Activated naive CD4-positive, alpha-beta T cell treated with anti-CD3 and anti-CD28 coated beads, Interleukin-2, amount 50 U/mL, for 24 hours (primary cell): ENCODE data around the gene LIMCH1.

Experiments
- H3K27ac Mint-ChIP-seq: one replicate; pipeline ENCODE4 v1.8.0; 2021; ENCODE audit warnings: mild to moderate bottlenecking, mixed read lengths
- H3K27me3 Mint-ChIP-seq: one replicate; pipeline ENCODE4 v1.8.0; 2021; ENCODE audit warnings: mixed read lengths
- H3K36me3 Mint-ChIP-seq: one replicate; pipeline ENCODE4 v1.8.0; 2021; ENCODE audit warnings: mixed read lengths
- H3K4me1 Mint-ChIP-seq: one replicate; pipeline ENCODE4 v1.8.0; 2021; ENCODE audit warnings: mixed read lengths
- H3K4me3 Mint-ChIP-seq: one replicate; pipeline ENCODE4 v1.8.0; 2021; ENCODE audit warnings: mild to moderate bottlenecking, mixed read lengths
- H3K9me3 Mint-ChIP-seq: one replicate; pipeline ENCODE4 v1.8.0; 2021; ENCODE audit warnings: mixed read lengths

Gene LIMCH1

DNA sequence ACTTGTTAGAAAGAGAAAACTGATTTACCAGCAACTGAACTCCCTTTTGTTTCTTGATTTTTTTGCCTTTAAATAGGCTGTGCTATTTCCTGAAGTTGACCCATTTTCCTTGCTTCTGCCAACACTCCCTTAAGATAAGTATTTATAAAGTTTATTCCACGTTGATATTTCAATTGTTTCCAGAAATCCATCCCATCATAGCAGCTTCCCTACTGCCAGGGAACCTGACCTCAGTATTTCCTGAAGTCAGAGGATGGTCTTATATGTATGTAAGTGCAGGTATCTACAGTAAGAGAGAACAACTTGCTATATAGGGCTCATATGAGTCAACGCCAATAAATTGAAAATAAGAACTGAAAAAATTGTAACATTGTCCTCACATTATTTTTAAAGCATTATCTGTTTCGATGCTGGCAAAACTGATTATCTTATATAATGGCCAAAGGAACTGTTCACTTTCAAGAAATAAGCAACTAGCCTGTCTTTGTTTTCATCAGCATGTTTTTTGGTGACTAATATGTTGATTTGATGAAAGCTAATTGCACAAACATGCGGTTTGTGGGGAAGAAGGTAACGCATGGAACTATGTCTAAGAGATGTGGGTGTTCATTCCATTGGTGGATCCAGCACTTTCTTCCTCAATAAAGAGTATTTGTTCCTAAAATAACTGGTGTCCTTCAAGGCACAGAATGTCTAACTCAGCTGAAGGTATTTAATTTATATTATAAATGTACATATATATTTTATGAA, 4.7 kb downstream of the LIMCH1 start:
- Mint-ChIP-seq H3K36me3 (no peaks in the 10 kb centered on the region), H3K27me3 (peaks cover 3% of the 10 kb centered on the region), H3K4me3 (no peak overlapping the region), H3K4me1 (no peaks in the 10 kb centered on the region), H3K9me3 (peaks cover 8% of the 10 kb centered on the region), H3K27ac (no peak overlapping the region)

DNA sequence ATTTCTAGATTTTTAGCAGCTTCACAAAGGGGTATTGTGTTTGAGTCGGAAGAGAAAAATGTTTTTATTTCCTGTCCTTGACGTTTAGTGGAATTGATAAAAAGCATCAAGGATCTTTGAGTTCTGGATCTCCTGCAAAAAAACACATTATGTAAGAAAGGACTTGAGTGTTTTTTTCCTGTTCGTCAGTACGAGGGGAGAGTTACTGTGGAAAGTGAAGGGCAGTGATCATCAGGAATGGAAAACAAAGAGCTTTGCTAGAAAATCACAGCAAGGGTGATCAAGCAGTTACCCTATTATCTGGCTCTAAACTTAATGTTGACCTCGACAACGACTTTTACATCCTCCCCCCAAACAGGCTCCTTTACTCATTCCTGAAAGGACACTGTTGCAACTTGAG, 7.3 kb downstream of the LIMCH1 start:
- no peak overlapping the region for H3K27ac Mint-ChIP-seq
- no peaks in the 10 kb centered on the region for H3K36me3 Mint-ChIP-seq
- no peak overlapping the region for H3K4me3 Mint-ChIP-seq
- H3K27me3 Mint-ChIP-seq: peaks cover 4% of the 10 kb centered on the region
- peaks cover 8% of the 10 kb centered on the region for H3K9me3 Mint-ChIP-seq
- no peaks in the 10 kb centered on the region for H3K4me1 Mint-ChIP-seq

DNA sequence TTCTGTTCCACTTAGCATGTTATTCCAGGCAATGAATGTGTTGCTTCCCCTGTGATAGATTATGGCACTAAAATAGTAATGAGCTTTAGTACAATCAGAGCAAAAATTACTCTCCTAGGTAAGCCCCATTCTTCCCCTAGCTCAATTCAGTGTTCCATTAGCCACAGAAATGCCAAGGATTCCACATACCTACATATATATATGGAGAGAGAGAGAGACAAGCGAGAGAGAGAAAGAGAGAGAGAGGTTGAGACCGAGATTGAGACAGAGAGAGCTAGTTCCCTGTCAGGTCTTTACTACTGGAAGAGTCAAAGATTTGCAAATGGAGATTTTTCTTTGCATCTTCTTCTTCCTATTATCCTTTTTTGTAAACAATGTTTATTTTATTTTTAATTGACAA, 8.7 kb downstream of the LIMCH1 start:
- H3K4me3 Mint-ChIP-seq: no peak overlapping the region
- no peaks in the 10 kb centered on the region for H3K4me1 Mint-ChIP-seq
- peaks cover 8% of the 10 kb centered on the region for H3K9me3 Mint-ChIP-seq
- H3K27me3 Mint-ChIP-seq: peaks cover 4% of the 10 kb centered on the region
- no peak overlapping the region for H3K27ac Mint-ChIP-seq
- H3K36me3 Mint-ChIP-seq: no peaks in the 10 kb centered on the region

DNA sequence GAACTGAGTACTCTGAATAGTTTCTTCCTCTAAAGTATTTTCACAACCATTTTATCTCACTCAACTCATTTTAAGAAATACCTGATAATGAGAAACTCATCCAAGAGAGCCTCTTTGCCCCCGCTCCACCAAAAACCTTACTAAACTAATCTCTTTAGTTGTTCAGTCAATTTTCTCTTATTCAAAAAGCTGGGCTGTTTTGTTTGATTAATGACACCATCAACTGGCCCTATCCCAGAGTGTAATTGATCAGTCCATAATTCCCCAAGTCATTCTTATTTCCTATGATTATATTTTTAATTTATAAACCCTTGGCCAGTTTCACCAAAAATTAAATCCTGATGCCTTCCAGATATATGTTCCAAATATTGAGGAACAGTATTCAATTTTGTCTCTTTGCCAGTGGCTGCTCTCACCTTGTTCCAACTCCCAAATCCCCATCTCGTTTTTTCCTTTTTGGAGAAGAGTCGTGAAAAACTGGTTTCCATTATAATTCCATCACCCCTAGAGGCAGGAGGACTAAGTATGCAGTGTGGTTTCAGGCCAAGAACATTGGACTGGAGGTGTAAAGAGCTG, 10.4 kb downstream of the LIMCH1 start:
- Mint-ChIP-seq H3K27me3 (peaks cover 4% of the 10 kb centered on the region), H3K36me3 (no peaks in the 10 kb centered on the region), H3K4me3 (no peak overlapping the region), H3K4me1 (no peaks in the 10 kb centered on the region), H3K27ac (no peak overlapping the region), H3K9me3 (peaks cover 8% of the 10 kb centered on the region)

DNA sequence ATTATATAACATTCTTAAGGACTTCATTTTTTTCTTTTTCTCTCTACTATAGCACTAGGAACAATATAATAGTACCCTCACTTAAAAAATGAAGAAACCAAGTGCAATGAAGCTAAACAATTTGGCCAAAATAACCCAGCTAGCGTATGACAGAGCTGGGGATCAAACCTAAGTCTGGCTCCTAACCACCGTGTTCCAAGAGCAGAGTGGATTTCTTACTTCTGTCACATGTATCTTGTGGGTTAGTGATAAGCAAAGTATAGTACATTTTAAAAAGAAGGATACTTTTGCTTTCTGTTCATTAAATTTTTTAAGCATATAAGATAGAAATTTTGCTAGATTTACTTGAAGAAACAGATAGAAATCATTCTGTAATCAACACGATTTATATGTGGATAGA, 11.5 kb downstream of the LIMCH1 start:
- Mint-ChIP-seq H3K4me3 (no peak overlapping the region), H3K27me3 (peaks cover 4% of the 10 kb centered on the region), H3K27ac (no peak overlapping the region), H3K36me3 (no peaks in the 10 kb centered on the region), H3K9me3 (peaks cover 8% of the 10 kb centered on the region), H3K4me1 (no peaks in the 10 kb centered on the region)

DNA sequence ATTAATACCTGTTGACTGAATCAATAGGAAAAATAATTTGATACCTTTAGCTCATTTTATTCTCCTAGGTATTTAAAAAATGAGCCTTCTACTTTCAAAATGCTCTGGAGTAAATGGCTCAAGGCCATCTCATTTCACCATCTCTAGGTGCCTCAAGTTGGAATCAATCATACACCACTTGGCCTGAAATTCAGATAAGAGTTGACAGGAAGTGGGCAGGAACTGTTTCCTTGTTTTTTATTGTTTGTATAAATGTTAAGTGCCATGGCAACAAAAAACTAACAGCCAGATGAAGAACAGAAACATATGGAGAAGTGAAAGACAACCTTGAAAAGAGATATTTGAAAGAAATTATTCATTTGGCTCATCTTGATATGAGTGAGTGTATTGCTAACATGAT, 12.4 kb downstream of the LIMCH1 start:
- Mint-ChIP-seq H3K4me3 (no peak overlapping the region), H3K27me3 (peaks cover 2% of the 10 kb centered on the region), H3K4me1 (no peaks in the 10 kb centered on the region), H3K9me3 (peaks cover 4% of the 10 kb centered on the region), H3K36me3 (no peaks in the 10 kb centered on the region), H3K27ac (no peak overlapping the region)

DNA sequence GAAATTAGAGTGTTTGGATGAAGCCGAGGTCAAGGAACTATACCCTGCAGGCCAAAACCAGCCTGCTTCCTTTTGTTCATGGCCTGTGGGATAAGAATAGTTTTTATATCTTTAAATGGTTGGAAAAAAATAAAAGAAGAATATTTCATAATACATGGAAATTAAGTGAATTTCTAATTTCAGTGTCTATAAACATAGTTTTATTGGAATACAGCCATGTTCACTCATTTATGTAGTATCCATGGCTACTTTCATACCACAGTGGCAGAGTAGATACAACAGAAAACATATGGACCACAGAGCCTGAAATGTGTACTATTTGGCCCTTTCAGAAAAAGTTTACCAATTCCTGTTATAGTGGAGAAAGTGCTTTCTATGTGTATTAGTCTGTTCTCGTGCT, 13.6 kb downstream of the LIMCH1 start:
- H3K4me1 Mint-ChIP-seq: no peaks in the 10 kb centered on the region
- H3K36me3 Mint-ChIP-seq: no peaks in the 10 kb centered on the region
- H3K9me3 Mint-ChIP-seq: peaks cover 2% of the 10 kb centered on the region
- H3K4me3 Mint-ChIP-seq: no peak overlapping the region
- H3K27ac Mint-ChIP-seq: no peak overlapping the region
- H3K27me3 Mint-ChIP-seq: peaks cover 1% of the 10 kb centered on the region

DNA sequence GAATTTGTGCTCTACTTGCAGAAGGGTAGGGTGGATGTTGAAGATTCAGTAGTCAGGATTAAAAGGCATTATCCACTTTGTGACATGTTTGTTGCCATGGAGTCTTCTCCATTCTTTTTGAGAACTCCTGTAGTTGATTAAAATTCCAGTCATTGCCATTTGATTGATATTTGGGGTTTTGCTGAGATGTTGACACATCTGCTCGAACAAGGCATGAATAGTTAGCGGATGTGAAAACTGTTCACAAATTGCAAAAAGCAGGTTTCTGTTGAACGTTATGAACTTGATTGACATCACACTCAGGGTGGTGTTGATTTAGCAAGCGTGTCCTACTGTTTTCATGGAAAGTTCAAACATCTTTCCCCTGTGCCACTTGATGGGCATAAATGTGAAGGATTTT, 16.9 kb downstream of the LIMCH1 start:
- Mint-ChIP-seq H3K9me3 (no peaks in the 10 kb centered on the region), H3K4me1 (no peaks in the 10 kb centered on the region), H3K4me3 (no peak overlapping the region), H3K27ac (no peak overlapping the region), H3K36me3 (no peaks in the 10 kb centered on the region), H3K27me3 (peaks cover 2% of the 10 kb centered on the region)

DNA sequence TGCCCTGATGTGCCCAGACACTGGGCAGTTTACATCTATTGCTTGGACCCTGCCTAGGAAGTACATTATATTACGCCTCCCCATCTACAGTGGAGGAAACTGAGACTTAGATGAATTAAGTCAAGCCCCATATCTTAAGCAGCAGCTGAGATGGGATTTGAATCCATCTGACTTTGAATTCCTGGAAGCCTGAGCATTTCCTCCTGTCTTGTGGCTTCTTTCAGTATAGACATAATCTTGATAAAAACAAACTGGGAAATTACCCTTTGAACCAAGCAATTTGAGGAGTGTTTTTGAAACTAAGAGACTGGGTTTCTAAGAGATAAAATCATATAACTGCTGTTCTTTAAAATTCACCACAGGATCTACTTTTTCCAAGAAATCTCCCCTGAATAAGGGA, 18.6 kb downstream of the LIMCH1 start:
- no peak overlapping the region for H3K27ac Mint-ChIP-seq
- H3K36me3 Mint-ChIP-seq: no peaks in the 10 kb centered on the region
- no peak overlapping the region for H3K4me3 Mint-ChIP-seq
- H3K27me3 Mint-ChIP-seq: peaks cover 2% of the 10 kb centered on the region
- no peaks in the 10 kb centered on the region for H3K9me3 Mint-ChIP-seq
- no peaks in the 10 kb centered on the region for H3K4me1 Mint-ChIP-seq

DNA sequence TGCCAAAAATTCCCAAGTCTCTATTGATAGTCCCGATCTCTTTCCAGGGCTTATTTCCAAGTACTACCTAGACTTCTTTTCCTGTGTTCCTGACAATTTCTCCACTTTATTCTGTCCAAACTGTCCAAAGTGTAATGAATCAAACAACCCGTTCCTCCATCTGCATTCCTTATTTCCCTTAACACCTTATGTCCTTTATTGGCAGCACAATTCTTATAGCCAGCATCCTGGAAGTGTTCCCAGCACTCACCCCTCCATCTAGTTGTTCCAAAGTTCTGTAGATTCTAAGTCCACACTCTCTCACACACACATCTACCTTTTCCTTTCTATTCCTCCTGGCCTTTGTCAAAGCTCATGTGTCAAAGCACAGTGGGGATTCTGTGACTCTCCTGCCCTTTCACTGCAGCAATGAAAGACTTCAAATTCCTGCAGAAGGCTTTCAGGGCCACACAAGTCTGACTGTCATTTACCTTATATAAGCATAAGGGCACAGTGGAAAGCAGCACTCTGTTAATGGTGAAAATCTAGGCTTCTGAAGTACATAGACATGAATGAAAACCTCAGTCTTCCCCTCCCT, 22.1 kb downstream of the LIMCH1 start:
- no peaks in the 10 kb centered on the region for H3K9me3 Mint-ChIP-seq
- no peak overlapping the region for H3K4me3 Mint-ChIP-seq
- H3K36me3 Mint-ChIP-seq: no peaks in the 10 kb centered on the region
- no peak overlapping the region for H3K27ac Mint-ChIP-seq
- H3K27me3 Mint-ChIP-seq: peaks cover 2% of the 10 kb centered on the region
- no peaks in the 10 kb centered on the region for H3K4me1 Mint-ChIP-seq

DNA sequence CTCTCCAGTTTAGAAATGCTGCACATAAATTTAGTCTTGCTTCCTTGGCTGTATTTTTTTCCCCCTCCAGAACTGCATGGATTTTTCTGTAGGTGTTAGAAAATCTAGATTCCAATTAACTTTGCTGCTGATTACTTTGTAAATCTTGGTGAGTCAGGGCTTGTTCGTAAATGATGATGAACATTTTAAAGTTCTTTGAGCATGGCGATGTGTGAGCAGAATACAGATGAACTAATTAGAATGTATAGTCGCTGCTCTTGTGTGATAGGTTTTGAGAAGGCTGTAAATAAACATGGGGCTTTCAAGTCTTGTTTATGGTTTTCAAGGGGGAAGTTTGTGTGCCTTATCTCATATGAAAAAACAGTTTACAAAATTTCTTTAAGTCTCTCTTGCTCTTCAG, 23.3 kb downstream of the LIMCH1 start:
- H3K27ac Mint-ChIP-seq: no peak overlapping the region
- no peaks in the 10 kb centered on the region for H3K36me3 Mint-ChIP-seq
- H3K27me3 Mint-ChIP-seq: peaks cover 2% of the 10 kb centered on the region
- H3K4me1 Mint-ChIP-seq: no peaks in the 10 kb centered on the region
- no peak overlapping the region for H3K4me3 Mint-ChIP-seq
- H3K9me3 Mint-ChIP-seq: no peaks in the 10 kb centered on the region

DNA sequence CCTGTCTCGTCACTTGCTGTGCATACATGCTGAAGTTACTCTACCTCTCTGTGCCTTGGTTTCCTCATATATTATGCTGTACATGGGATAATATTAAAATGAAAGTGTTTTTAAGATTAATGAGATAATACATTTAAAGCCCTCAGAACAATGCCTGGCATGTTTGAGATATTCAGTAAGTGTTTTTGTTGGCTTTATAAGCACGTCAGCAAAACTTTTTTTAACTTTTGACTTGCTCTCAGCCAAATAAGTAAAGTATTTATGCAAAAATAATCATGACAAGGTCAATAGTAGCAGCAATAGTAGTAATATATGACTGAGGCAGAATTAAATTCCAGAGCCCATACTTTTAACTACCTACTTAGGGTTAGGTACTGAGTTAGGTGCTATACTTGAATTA, 29.2 kb downstream of the LIMCH1 start:
- Mint-ChIP-seq H3K36me3 (no peaks in the 10 kb centered on the region), H3K27ac (no peak overlapping the region), H3K4me1 (no peaks in the 10 kb centered on the region), H3K4me3 (no peak overlapping the region), H3K9me3 (no peaks in the 10 kb centered on the region), H3K27me3 (no peaks in the 10 kb centered on the region)

DNA sequence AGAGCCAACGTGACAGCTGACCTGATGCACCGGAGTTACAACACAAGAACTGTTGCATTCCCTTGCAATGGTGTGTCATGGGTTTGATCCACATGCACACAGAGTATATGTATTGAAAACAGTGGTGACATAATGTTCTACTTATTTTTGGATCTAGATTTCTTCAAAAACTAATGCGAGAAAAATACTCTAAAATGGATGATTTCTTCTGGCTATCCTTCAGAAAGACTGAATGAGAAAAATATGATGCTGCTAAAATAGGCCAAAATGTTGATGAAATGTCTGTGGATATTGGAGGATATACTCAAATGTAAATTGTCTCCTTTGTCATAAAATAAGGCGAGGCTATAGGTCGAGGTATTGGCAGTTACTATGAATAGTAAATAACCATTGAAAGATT, 30.4 kb downstream of the LIMCH1 start:
- Mint-ChIP-seq H3K4me3 (no peak overlapping the region), H3K4me1 (no peaks in the 10 kb centered on the region), H3K27me3 (no peaks in the 10 kb centered on the region), H3K9me3 (no peaks in the 10 kb centered on the region), H3K27ac (no peak overlapping the region), H3K36me3 (no peaks in the 10 kb centered on the region)

DNA sequence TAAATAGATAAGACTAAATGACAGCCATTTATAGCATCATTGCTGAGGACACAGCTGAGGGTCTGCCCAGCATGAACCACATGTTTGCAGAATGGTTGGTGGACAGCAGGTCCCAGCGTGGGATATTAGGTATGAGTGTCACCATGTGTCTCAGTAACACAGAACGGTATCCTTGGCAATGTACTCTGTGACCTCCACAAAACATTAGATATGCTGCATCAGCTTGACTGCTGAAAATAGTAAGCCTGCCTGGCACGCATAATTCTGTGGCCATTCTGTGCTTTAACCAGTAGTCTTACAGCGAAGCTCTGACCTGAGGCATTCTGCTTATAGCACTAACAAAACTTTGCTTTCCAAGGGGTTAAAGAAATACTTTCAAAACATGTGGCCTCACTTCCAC, 32.0 kb downstream of the LIMCH1 start:
- no peak overlapping the region for H3K27ac Mint-ChIP-seq
- H3K9me3 Mint-ChIP-seq: no peaks in the 10 kb centered on the region
- H3K36me3 Mint-ChIP-seq: no peaks in the 10 kb centered on the region
- H3K4me3 Mint-ChIP-seq: no peak overlapping the region
- H3K27me3 Mint-ChIP-seq: no peaks in the 10 kb centered on the region
- H3K4me1 Mint-ChIP-seq: no peaks in the 10 kb centered on the region

DNA sequence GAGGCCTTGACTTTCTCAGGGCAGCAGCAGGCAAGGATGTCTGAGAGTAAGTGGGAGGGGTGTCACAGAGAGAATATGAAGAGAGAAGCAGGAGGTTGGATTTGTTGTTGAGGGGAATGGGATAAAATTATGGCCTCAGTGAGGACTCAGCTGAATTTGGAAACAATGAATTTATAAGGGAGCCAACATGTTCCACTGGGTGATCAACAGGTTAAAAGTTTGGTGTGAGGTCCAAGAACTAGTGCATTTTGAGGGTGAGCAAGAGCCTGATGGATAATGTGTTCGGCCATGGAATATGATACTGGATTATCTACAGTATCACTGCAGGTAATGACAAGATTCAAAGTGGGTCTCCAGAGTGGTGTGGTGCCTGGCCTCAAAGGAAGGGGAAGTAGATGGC, 33.5 kb downstream of the LIMCH1 start:
- Mint-ChIP-seq H3K4me1 (no peaks in the 10 kb centered on the region), H3K36me3 (no peaks in the 10 kb centered on the region), H3K27ac (no peak overlapping the region), H3K9me3 (no peaks in the 10 kb centered on the region), H3K27me3 (no peaks in the 10 kb centered on the region), H3K4me3 (no peak overlapping the region)

DNA sequence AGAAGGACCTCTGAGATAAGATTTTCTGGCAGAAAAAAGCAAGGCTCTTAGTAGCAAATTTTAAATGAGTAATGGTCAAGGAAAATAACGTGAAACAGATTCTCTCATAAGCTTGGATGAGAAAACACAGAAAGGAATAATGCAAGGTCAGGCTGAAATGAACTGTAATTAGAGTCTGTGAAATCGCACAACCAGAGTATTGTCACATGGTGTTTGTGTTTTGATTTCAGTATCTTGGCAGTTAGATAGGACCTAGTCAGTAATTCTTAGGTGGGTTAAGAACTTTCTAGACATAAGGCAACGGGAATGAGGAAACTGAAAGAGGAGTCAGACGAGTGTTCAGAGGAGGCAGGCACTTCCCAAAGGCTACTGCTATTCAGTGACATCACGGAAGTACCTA, 34.6 kb downstream of the LIMCH1 start:
- Mint-ChIP-seq H3K4me1 (no peaks in the 10 kb centered on the region), H3K27ac (no peak overlapping the region), H3K4me3 (no peak overlapping the region), H3K9me3 (no peaks in the 10 kb centered on the region), H3K36me3 (no peaks in the 10 kb centered on the region), H3K27me3 (no peaks in the 10 kb centered on the region)

DNA sequence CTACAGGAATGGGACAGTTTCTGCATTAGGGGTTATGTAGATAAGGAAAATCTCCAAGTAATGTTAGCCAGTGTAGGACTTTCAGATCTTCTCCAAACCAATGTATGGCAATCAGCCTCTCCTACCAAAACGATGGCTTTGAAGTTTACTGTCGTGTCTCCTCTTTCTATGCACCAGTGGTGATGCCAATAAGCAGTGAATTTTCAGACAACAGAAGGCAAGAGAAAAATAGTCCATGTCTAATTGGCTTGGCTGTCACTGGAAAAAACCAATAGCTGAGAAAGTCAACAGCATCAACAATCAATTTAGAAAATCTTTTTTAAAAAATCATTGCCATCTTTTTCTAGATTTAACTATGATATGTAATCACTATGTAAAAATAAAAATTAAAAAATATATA, 35.0 kb downstream of the LIMCH1 start:
- no peaks in the 10 kb centered on the region for H3K27me3 Mint-ChIP-seq
- no peak overlapping the region for H3K4me3 Mint-ChIP-seq
- H3K27ac Mint-ChIP-seq: no peak overlapping the region
- H3K4me1 Mint-ChIP-seq: no peaks in the 10 kb centered on the region
- no peaks in the 10 kb centered on the region for H3K9me3 Mint-ChIP-seq
- no peaks in the 10 kb centered on the region for H3K36me3 Mint-ChIP-seq
